ENCODE measurements around the gene HS1BP3. TPM values are rescaled to one million over a fixed set of nuclear protein-coding genes. Genes with fewer than 3 reads are reported as not detected.

HS1BP3 gene
- total and polyA plus RNA-seq, 12 donors: 23.7 to 50.1 (median 40.5) TPM

DNA sequence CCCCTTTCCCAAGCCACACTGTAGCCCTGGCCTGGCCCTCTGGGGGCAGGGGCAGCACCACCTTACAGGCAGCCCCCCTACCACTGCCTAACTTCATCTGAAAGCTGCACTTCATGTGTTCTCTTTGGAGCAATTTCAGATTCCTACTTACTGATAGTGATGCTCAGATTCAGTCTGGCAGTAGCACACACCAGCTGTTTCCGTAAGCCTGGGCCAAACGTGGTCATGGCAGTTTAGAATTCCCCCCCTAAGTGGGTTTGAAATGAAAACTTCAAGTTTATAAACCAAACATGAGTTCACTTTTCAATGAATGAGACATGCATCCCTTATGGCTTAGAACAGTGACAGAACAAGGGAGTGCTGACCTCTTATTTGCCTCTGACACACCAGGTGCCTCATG lies 45.5 kb upstream of the HS1BP3 start:
- no peak for TF ChIP-seq POLR2A (IDR thresholded peaks at IDR 0.05)
- TF ChIP-seq, protein P1, sequence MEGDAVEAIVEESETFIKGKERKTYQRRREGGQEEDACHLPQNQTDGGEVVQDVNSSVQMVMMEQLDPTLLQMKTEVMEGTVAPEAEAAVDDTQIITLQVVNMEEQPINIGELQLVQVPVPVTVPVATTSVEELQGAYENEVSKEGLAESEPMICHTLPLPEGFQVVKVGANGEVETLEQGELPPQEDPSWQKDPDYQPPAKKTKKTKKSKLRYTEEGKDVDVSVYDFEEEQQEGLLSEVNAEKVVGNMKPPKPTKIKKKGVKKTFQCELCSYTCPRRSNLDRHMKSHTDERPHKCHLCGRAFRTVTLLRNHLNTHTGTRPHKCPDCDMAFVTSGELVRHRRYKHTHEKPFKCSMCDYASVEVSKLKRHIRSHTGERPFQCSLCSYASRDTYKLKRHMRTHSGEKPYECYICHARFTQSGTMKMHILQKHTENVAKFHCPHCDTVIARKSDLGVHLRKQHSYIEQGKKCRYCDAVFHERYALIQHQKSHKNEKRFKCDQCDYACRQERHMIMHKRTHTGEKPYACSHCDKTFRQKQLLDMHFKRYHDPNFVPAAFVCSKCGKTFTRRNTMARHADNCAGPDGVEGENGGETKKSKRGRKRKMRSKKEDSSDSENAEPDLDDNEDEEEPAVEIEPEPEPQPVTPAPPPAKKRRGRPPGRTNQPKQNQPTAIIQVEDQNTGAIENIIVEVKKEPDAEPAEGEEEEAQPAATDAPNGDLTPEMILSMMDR (IDR thresholded peaks at IDR 0.05): no peak

GRCh38 chr2:20693317-20693716 lies 42.4 kb upstream of the HS1BP3 start:
- Histone ChIP-seq H3K36me3 (replicated peaks in 1 of 2) (no peaks in the 10 kb centered on the region), H3K9me3 (replicated peaks in 1 of 3) (no peaks in the 10 kb centered on the region), H3K27me3 (no peaks in the 10 kb centered on the region), H3K4me1 (replicated peaks in 1 of 2) (no peaks in the 10 kb centered on the region), H3K4me3 (no peak overlapping the region), H3K27ac (no peak overlapping the region)
- TF ChIP-seq, protein P1 (IDR thresholded peaks at IDR 0.05): no peak
- no peak for TF ChIP-seq POLR2A (IDR thresholded peaks at IDR 0.05)
- DNase-seq: no peak
- intact Hi-C loops (cut with DNase I): no loop called here
- WGBS, 4 donors: 93 to 98% (median 94%) methylated on average over 3 of the region's 3 CpGs

More for the DNA sequence above, 45.5 kb upstream of the HS1BP3 start:
- Histone ChIP-seq H3K36me3 (replicated peaks in 1 of 2) (no peaks in the 10 kb centered on the region), H3K9me3 (replicated peaks in 1 of 3) (no peaks in the 10 kb centered on the region), H3K4me3 (no peak overlapping the region), H3K4me1 (replicated peaks in 1 of 2) (peaks cover 0 to 4% of the 10 kb centered on the region in 2 donors), H3K27me3 (no peaks in the 10 kb centered on the region), H3K27ac (no peak overlapping the region)
- no peak for DNase-seq
- 93 to 100% (median 98%) methylated on average over 2 of the region's 2 CpGs for WGBS, 4 donors
- intact Hi-C loops (cut with DNase I): no loop called here

- no peak overlapping the region for H3K4me3 ChIP-seq
- intact Hi-C loops (cut with DNase I): no loop called here
- no peaks in the 10 kb centered on the region for H3K4me1 ChIP-seq (replicated peaks in 1 of 2)
- H3K36me3 ChIP-seq (replicated peaks in 1 of 2): no peaks in the 10 kb centered on the region
- no peak overlapping the region for H3K27ac ChIP-seq
- no peaks in the 10 kb centered on the region for H3K27me3 ChIP-seq
- TF ChIP-seq, protein P1 (IDR thresholded peaks at IDR 0.05): no peak
- no peak for TF ChIP-seq POLR2A (IDR thresholded peaks at IDR 0.05)
- H3K9me3 ChIP-seq (replicated peaks in 1 of 3): no peaks in the 10 kb centered on the region
- DNase-seq: no peak
- 91 to 98% (median 96%) methylated on average over 2 of the region's 2 CpGs for WGBS, 4 donors
Observed at GRCh38 chr2:20692081-20692480, 41.2 kb upstream of the HS1BP3 start.

DNA sequence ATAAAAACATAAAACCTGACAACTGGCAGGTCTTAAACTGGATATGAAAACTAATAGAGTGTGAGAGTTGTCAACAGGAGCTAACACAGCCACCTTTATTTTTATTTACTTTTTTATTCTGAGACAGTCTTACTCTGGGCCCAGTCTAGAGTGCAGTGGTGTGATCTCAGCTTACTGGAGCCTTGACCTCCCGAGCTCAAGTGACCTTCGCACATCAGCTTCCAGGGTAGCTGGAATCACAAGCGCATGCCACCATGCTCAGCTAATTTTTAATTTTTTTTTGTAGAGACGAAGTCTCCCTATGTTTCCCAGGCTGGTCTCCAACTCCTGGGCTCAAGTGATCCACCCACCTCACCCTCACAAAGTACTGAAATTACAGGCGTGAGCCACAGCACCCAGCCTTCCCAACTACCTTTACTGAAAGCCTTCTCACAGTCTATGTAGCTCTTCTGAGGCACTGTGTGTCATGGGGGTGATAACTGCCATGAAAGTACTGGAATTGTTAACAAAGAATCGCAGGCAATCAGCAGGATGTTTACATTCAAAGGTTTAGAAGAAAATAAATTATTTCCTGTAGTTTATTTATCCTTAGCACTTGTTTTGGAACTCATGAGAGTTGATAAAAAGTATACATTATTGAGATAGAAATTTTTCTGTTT lies 40.3 kb upstream of the HS1BP3 start:
- no peak for TF ChIP-seq POLR2A (IDR thresholded peaks at IDR 0.05)
- TF ChIP-seq, protein P1 (IDR thresholded peaks at IDR 0.05): no peak
- intact Hi-C loops (cut with DNase I): no loop called here
- Histone ChIP-seq H3K36me3 (replicated peaks in 1 of 2) (peaks cover 0 to 5% of the 10 kb centered on the region in 2 donors), H3K27me3 (no peaks in the 10 kb centered on the region), H3K27ac (no peak overlapping the region), H3K4me1 (replicated peaks in 1 of 2) (no peaks in the 10 kb centered on the region), H3K9me3 (replicated peaks in 1 of 3) (no peaks in the 10 kb centered on the region), H3K4me3 (no peak overlapping the region)
- no peak for DNase-seq
- WGBS, 4 donors: 65 to 74% (median 73%) methylated on average over 6 of the region's 6 CpGs
